ENCODE data around the gene CELF5.

- TF ChIP-seq CTCF (IDR thresholded peaks at IDR 0.05) (no peak), SIN3A (IDR thresholded peaks at IDR 0.05; ENCODE audit: borderline replicate concordance, insufficient read depth, low read depth, low read length) (no peak)
Observed at GRCh38 chr19:3269916-3270671, 45.6 kb downstream of the CELF5 start.
